Activated CD8-positive, alpha-beta memory T cell treated with anti-CD3 and anti-CD28 coated beads, Interleukin-2, amount 10 ng/mL, durations not matched to agents 7 days and 5 days (primary cell): Measurements from ENCODE around the gene ATRNL1. TPM values are rescaled to one million over a fixed set of nuclear protein-coding genes. Genes with fewer than 3 reads are reported as not detected.
A peak's percentile ranks its signal among the peaks of the same experiment; 100 is the strongest.
"Not testable (repeated sequence)": the region's sequence is repeated elsewhere in the genome, so short reads cannot be mapped to it uniquely, and the experiment has no call there.

ENCODE experiments used
- ATAC-seq: fragments of 150-1000 bp; cut with Tn5 transposase; one replicate; pipeline ENCODE4 v1.10.0; 2021; ENCODE audit warnings: moderate library complexity
- CTCF ChIA-PET: fragments of 350-600 bp; sonication (Branson Sonifier 250); formaldehyde crosslinking; loops from one replicate; lab custom pipeline; 2021; ENCODE audit warnings: antibody characterized with exemption; lab: Charles Lee
- DNase-seq: peaks from one replicate; pipeline ENCODE4 v3.0.0-alpha.2; 2020
- H3K27ac Mint-ChIP-seq: one replicate; pipeline ENCODE4 v1.8.0; 2021; ENCODE audit warnings: mild to moderate bottlenecking, mixed read lengths
- H3K27me3 Mint-ChIP-seq: one replicate; pipeline ENCODE4 v1.8.0; 2021; ENCODE audit warnings: mixed read lengths
- H3K36me3 Mint-ChIP-seq: one replicate; pipeline ENCODE4 v1.8.0; 2021; ENCODE audit warnings: mild to moderate bottlenecking, mixed read lengths
- H3K4me1 Mint-ChIP-seq: one replicate; pipeline ENCODE4 v1.8.0; 2021; ENCODE audit warnings: mixed read lengths
- H3K4me3 Mint-ChIP-seq: one replicate; pipeline ENCODE4 v1.8.0; 2021; ENCODE audit warnings: mild to moderate bottlenecking, moderate library complexity, mixed read lengths
- H3K9me3 Mint-ChIP-seq: one replicate; pipeline ENCODE4 v1.8.0; 2022; ENCODE audit warnings: low read depth, mixed read lengths
- total RNA-seq, 2 experiments: library from RNA; stranded (reverse); gene quantifications; one replicate each; pipeline ENCODE4 v1.2.3, GENCODE V29; 2021

The ATRNL1 gene
- total RNA-seq, 2 experiments from 2014 or later: 0.35 to 0.87 TPM

- DNase-seq (no peak), ATAC-seq (no peak)
- no peak overlapping the region for H3K27ac Mint-ChIP-seq
- H3K27me3 Mint-ChIP-seq: peaks cover 58% of the 10 kb centered on the region
- CTCF ChIA-PET: interaction anchor here (1.5 kb wide), 1 partner anchor 36 kb away, joined by 4 read pairs; no protein-coding TSS in a partner anchor
- H3K4me1 Mint-ChIP-seq: peaks cover 10% of the 10 kb centered on the region
- no peaks in the 10 kb centered on the region for H3K9me3 Mint-ChIP-seq
- no peaks in the 10 kb centered on the region for H3K36me3 Mint-ChIP-seq
- peak overlapping the region; percentile 38 for H3K4me3 Mint-ChIP-seq
These were observed 1.4 kb downstream of the ATRNL1 start for GRCh38 chr10:115094416-115095140.

- no peak overlapping the region for H3K27ac Mint-ChIP-seq
These were observed 2.6 kb downstream of the ATRNL1 start for GRCh38 chr10:115095758-115096157.

GRCh38 chr10:115103700-115104099 is 10.5 kb downstream of the ATRNL1 start:
- DNase-seq (no peak), ATAC-seq (no peak)
- Mint-ChIP-seq H3K4me3 (no peak overlapping the region), H3K36me3 (no peaks in the 10 kb centered on the region), H3K4me1 (no peaks in the 10 kb centered on the region), H3K27ac (no peak overlapping the region), H3K9me3 (peaks cover 9% of the 10 kb centered on the region), H3K27me3 (peaks cover 27% of the 10 kb centered on the region)
- CTCF ChIA-PET: no interaction called here

More at GRCh38 chr10:115095758-115096157, 2.6 kb downstream of the ATRNL1 start:
- no peak for DNase-seq
- Mint-ChIP-seq H3K27me3 (peaks cover 53% of the 10 kb centered on the region), H3K4me1 (peaks cover 10% of the 10 kb centered on the region), H3K36me3 (no peaks in the 10 kb centered on the region), H3K9me3 (no peaks in the 10 kb centered on the region), H3K4me3 (no peak overlapping the region)
- no peak for ATAC-seq
- CTCF ChIA-PET: interaction anchor here (0.8 to 1.2 kb wide), 2 partner anchors 218 to 637 kb away, joined by 3 to 4 read pairs; no protein-coding TSS in a partner anchor

- H3K4me1 Mint-ChIP-seq, H3K9me3 Mint-ChIP-seq: not testable (repeated sequence)
- peaks cover 25% of the 10 kb centered on the region for H3K27me3 Mint-ChIP-seq
These were observed 12.2 kb downstream of the ATRNL1 start for GRCh38 chr10:115105411-115105810.

GRCh38 chr10:115107830-115108229 is 14.7 kb downstream of the ATRNL1 start:
- ATAC-seq (no peak), DNase-seq (no peak)
- peaks cover 15% of the 10 kb centered on the region for H3K27me3 Mint-ChIP-seq
- H3K4me3 Mint-ChIP-seq: no peak overlapping the region
- H3K36me3 Mint-ChIP-seq: no peaks in the 10 kb centered on the region
- peaks cover 9% of the 10 kb centered on the region for H3K9me3 Mint-ChIP-seq
- CTCF ChIA-PET: no interaction called here
- no peaks in the 10 kb centered on the region for H3K4me1 Mint-ChIP-seq
- no peak overlapping the region for H3K27ac Mint-ChIP-seq

More at GRCh38 chr10:115105411-115105810, 12.2 kb downstream of the ATRNL1 start:
- H3K27ac Mint-ChIP-seq, DNase-seq, CTCF ChIA-PET, ATAC-seq, H3K4me3 Mint-ChIP-seq, H3K36me3 Mint-ChIP-seq: not testable (repeated sequence)

- Mint-ChIP-seq H3K27ac (no peak overlapping the region), H3K4me1 (peaks cover 2% of the 10 kb centered on the region), H3K9me3 (no peaks in the 10 kb centered on the region), H3K27me3 (peaks cover 23% of the 10 kb centered on the region), H3K36me3 (no peaks in the 10 kb centered on the region), H3K4me3 (no peak overlapping the region)
- DNase-seq: no peak
- CTCF ChIA-PET: interaction anchor here (0.6 kb wide), 1 partner anchor 278 kb away, joined by 4 read pairs; no protein-coding TSS in a partner anchor
- ATAC-seq: no peak
These were observed 24.1 kb downstream of the ATRNL1 start for GRCh38 chr10:115117301-115117700.

GRCh38 chr10:115118346-115118745 is 25.2 kb downstream of the ATRNL1 start:
- ATAC-seq: no peak
- H3K36me3 Mint-ChIP-seq: no peaks in the 10 kb centered on the region
- no peak overlapping the region for H3K4me3 Mint-ChIP-seq
- H3K9me3 Mint-ChIP-seq: no peaks in the 10 kb centered on the region
- CTCF ChIA-PET: no interaction called here
- peaks cover 17% of the 10 kb centered on the region for H3K27me3 Mint-ChIP-seq
- DNase-seq: no peak
- peaks cover 2% of the 10 kb centered on the region for H3K4me1 Mint-ChIP-seq
- H3K27ac Mint-ChIP-seq: no peak overlapping the region

GRCh38 chr10:115125505-115125904 is 32.3 kb downstream of the ATRNL1 start:
- DNase-seq (no peak), ATAC-seq (no peak)
- CTCF ChIA-PET: no interaction called here
- peaks cover under 1% of the 10 kb centered on the region for H3K27me3 Mint-ChIP-seq
- no peaks in the 10 kb centered on the region for H3K36me3 Mint-ChIP-seq
- H3K27ac Mint-ChIP-seq: no peak overlapping the region
- no peaks in the 10 kb centered on the region for H3K9me3 Mint-ChIP-seq
- H3K4me3 Mint-ChIP-seq: no peak overlapping the region
- no peaks in the 10 kb centered on the region for H3K4me1 Mint-ChIP-seq

GRCh38 chr10:115129752-115130151 is 36.6 kb downstream of the ATRNL1 start:
- H3K27me3 Mint-ChIP-seq: peaks cover 7% of the 10 kb centered on the region
- H3K27ac Mint-ChIP-seq: no peak overlapping the region
- H3K9me3 Mint-ChIP-seq: no peaks in the 10 kb centered on the region
- H3K4me1 Mint-ChIP-seq: no peaks in the 10 kb centered on the region
- H3K4me3 Mint-ChIP-seq: no peak overlapping the region
- DNase-seq (no peak), ATAC-seq (no peak)
- CTCF ChIA-PET: interaction anchor here (0.6 to 1.6 kb wide), 7 partner anchors 16 to 826 kb away, joined by 3 to 10 read pairs (median 4); no protein-coding TSS in a partner anchor
- H3K36me3 Mint-ChIP-seq: no peaks in the 10 kb centered on the region

GRCh38 chr10:115136616-115137015 is 43.5 kb downstream of the ATRNL1 start:
- no peaks in the 10 kb centered on the region for H3K9me3 Mint-ChIP-seq
- H3K4me1 Mint-ChIP-seq: no peaks in the 10 kb centered on the region
- H3K27me3 Mint-ChIP-seq: peaks cover 9% of the 10 kb centered on the region
- no peak for ATAC-seq
- no peak overlapping the region for H3K4me3 Mint-ChIP-seq
- H3K27ac Mint-ChIP-seq: no peak overlapping the region
- CTCF ChIA-PET: no interaction called here
- H3K36me3 Mint-ChIP-seq: no peaks in the 10 kb centered on the region
- DNase-seq: no peak

GRCh38 chr10:115141254-115141653 is 48.1 kb downstream of the ATRNL1 start:
- no peak for DNase-seq
- Mint-ChIP-seq H3K36me3 (no peaks in the 10 kb centered on the region), H3K9me3 (no peaks in the 10 kb centered on the region), H3K27ac (no peak overlapping the region), H3K4me3 (no peak overlapping the region), H3K4me1 (no peaks in the 10 kb centered on the region), H3K27me3 (no peaks in the 10 kb centered on the region)
- ATAC-seq: no peak
- CTCF ChIA-PET: no interaction called here

- CTCF ChIA-PET: no interaction called here
- Mint-ChIP-seq H3K4me1 (no peaks in the 10 kb centered on the region), H3K9me3 (no peaks in the 10 kb centered on the region), H3K36me3 (no peaks in the 10 kb centered on the region), H3K27me3 (peaks cover 8% of the 10 kb centered on the region), H3K4me3 (no peak overlapping the region), H3K27ac (no peak overlapping the region)
- DNase-seq (no peak), ATAC-seq (no peak)
These were observed 64.2 kb downstream of the ATRNL1 start for GRCh38 chr10:115157357-115157756.

- no peak for ATAC-seq
- no peak for DNase-seq
- Mint-ChIP-seq H3K4me3 (no peak overlapping the region), H3K27ac (no peak overlapping the region), H3K4me1 (no peaks in the 10 kb centered on the region), H3K9me3 (no peaks in the 10 kb centered on the region), H3K27me3 (peaks cover 5% of the 10 kb centered on the region), H3K36me3 (no peaks in the 10 kb centered on the region)
- CTCF ChIA-PET: no interaction called here
These were observed 70.0 kb downstream of the ATRNL1 start for GRCh38 chr10:115163129-115163528.

- no peaks in the 10 kb centered on the region for H3K4me1 Mint-ChIP-seq
- no peak for ATAC-seq
- H3K9me3 Mint-ChIP-seq: no peaks in the 10 kb centered on the region
- no peak overlapping the region for H3K4me3 Mint-ChIP-seq
- no peaks in the 10 kb centered on the region for H3K36me3 Mint-ChIP-seq
- DNase-seq: no peak
- H3K27me3 Mint-ChIP-seq: peaks cover 5% of the 10 kb centered on the region
- CTCF ChIA-PET: no interaction called here
- H3K27ac Mint-ChIP-seq: no peak overlapping the region
These were observed 71.1 kb downstream of the ATRNL1 start for GRCh38 chr10:115164220-115164619.
